GM21576 (cell line): Measurements from ENCODE around the gene ZNF534.
"Not testable (repeated sequence)": the region's sequence is repeated elsewhere in the genome, so short reads cannot be mapped to it uniquely, and the experiment has no call there.

Experiments used
- ATAC-seq: cut with Tn5 transposase; IDR thresholded peaks from one replicate; pipeline ENCODE4 v1.9.1; 2021; ENCODE audit warnings: mild to moderate bottlenecking, moderate library complexity; ENCODE audit not compliant: unreplicated experiment

The ZNF534 gene

DNA sequence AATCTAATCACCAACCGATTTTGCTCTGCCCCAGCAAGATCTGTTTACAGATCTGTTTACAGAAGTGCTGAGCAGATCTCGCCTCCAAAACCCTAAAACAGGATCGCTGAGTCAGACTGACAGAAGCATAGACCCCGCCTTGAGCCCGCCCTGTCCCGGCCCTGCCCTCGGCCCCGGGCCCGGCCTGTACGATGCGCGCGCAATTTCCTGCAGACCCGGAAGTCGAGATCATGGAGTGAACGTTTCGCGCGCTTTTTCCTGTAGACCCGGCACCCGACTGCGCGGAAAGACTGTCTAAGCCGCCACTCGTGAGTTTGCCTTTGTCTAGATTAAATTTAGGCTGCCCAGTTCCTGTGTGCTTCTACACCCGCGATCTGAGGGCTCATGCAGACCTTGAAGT, at the start of gene ZNF534:
Gene ZNF534, plus strand, starts transcription at position 212 of the 400 bp plus-strand sequence. CDS start 2,327 bp downstream, outside the sequence.
- no peak for ATAC-seq

DNA sequence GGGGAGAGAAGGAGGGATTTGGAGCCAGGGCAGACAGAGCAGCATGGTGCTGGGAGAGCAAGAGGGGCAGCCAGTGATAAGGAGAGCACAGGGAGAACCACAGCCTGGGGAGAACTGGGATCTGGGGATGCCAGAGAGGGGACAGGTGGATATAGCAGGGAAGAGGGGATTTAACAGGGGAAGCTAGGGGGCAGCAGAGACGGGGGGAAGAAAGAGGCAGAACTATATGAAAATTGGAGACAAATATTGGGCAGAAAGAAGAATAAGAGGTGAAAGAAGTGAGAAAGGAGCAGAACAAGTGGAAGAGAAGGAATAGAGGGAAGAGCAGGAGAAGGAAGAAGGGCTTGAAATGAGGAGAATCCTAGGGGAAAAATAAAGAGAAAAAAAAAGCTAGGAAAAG, 37.8 kb upstream of the ZNF534 start:
- no peak for ATAC-seq

DNA sequence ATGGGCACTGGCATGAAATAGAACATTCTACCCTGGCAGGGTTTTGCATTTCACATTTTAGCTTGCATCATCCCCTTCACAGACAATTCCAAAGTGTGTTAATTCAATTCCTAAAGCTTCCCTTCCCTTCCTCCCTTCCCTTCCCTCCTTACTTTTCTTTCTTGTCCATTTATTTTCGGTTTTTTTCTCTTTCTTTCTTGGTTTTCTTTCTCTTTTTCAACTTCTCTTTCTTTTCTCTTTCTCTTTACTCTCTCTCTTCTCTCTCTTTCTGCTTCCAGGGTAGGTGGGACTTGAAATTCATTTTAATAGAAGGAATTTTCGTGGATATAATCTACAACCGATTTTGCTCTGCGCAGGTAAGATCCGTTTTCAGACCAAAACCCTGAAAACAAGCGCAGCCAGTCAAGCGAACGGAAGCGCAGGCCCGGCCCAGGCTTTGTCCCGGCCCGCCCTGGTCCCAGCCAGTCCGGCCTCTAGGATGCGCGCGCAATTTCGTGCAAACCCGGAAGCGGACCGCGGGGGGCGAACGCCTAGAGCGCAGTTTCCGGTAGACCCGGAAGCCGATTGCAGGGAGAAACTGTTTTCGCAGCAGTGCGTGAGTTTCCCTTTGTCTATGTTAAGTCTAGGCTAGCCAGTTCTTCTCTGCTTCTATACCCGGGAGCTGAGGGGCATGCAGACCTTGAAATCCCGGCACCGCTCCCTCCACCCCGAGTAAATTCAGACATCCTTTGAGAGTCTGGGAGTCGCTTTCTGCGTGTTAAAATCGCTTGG, 31.5 kb upstream of the ZNF534 start, which contains the start of gene ZNF528:
Gene ZNF528, plus strand, starts transcription at position 540 of the 771 bp plus-strand sequence. CDS start 4,165 bp downstream, outside the sequence.
- ATAC-seq: peak; percentile 66

DNA sequence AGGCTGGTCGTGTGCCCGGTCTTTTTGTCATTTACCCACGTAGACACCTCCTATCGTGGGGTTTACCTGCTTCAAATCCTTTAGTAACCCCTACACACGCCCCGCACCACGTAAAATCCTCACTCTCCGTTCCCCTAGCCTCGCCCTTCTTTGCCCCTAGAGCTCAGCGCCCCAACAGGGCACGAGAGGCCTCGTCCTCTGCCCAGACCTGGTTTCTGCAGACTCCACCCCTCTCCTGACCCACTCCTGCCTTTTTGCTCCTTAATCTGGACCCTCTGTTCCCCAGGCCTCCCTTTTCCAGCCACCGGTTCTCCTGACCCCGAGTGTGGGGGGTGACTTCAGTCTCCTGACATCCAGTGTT, 30.9 kb upstream of the ZNF534 start:
- ATAC-seq: peak; percentile 26

DNA sequence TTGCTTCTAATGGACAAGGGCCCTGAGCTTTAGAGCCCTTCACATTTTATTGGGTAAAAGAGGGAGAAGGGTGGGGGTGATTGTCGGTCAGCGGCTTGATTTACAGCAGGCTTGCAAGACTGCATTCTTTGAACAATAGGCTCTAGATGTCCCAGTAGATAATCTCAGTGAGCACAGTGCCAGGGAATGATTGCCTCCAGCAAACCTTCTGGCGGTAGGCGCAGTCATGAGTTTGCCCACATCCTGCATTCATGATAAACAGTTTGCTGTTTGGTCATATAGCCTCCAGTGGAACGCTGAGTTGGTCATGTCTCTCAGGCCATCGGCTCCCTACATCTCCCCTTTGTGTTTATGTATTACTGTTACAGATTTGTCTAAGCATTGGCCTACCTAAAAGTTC, 18.7 kb upstream of the ZNF534 start:
- no peak for ATAC-seq

DNA sequence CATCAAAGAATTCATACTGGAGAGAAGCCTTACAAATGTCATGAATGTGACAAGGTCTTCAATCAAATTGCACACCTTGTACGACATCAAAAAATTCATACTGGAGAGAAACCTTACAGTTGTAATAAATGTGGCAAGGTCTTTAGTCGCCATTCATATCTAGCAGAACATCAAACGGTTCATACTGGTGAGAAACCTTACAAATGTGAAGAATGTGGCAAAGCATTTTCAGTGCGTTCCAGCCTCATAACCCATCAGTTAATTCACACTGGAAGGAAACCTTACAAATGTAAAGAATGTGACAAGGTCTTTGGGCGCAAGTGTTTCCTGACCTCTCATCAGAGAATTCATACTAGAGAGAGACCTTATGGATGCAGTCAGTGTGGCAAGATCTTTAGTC, 13.2 kb upstream of the ZNF534 start:
- ATAC-seq: no peak

DNA sequence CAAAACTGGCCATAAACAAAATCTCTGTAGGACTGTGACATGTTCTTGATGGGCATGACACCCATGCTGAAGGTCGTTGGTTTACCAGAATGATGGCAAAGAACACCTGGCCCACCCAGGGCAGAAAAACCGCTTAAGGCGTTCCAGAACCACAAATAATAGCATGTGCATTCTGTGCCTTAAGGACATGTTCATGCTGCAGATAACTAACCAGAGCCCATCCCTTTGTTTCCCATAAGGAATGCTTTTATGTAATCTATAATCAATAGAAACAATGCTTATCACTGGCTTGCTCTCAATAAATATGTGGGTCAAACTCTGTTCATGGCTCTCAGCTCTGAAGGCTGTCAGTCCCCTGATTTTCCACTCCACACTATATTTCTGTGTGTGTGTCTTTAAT, 13.2 kb downstream of the ZNF534 start:
- ATAC-seq: no peak

DNA sequence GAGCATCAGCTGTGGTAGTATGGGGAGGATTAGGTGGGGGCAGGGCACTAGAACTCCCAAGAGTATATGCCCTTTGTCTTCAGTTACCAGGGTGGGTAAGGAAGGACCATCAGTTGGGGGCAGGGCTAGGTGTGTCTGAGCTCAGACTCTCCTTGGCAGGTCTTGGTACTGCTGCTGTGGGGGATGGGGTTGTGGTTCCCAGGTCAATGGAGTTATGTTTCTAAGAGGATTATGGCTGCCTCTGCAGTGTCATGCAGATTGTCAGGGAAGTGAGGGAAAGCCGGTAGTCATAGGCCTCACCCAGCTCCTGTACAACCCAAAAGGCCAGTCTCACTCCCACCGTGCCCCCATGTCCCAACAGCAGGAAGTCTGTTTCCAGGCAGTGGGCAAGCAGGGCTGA, 15.6 kb downstream of the ZNF534 start:
- no peak for ATAC-seq

DNA sequence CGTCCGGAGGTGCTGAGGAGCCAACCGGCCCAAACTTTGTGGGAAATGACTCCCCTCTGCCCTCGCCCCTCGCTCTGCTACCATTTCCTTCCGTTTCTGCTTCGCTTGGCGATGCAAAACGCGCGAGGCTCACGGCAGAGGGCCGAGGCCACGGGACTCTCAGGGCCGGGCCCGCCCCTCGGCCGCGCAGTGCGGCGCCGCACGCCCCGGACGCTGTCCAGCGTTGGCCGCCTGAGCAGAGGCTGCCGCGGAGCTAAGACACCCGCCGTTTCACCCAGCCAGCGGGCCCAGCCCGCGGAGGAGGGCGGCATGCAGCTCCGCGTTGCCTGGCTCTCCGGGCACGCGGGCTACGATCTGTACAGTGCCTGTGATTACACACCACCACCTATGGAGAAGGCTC, 22.3 kb downstream of the ZNF534 start:
- no peak for ATAC-seq

DNA sequence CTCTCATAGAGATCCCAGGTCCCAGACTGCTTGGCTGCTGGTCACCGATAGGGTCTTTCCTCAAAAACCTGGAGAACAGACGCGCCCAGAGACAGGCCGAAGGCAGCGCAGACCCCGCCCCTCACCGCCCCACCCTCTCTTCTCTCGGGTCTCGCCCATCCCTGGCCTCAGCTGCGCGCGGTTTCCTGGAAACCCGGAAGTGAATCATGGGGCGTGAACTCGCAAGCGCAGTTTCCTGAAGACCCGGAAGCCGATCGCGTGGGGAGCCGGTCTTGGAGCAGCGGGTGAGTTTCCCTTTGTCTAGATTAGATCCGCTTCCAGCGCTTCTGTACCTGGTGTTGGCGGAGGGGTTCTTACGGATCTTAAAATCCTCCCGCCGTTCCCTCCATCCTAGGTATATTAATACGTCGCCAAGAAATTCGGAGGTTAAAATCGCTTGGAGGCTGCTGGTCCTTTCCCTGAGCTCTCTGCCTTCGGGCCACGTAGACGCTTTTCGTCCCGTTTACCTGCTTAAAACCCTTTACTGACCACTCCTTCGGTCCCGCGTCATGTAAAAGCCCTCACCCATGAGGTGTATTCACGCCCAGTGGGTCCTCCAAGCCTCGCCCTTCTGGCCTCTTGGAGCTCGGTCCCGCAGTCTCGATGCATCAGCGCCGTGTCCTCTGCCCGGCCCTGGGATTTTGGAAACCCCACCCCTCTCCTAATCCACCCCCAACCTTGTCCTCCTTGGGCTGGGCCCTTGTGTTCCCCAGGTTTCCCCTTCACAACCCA, 24.6 kb downstream of the ZNF534 start, which contains the start of gene ZNF578:
Gene ZNF578, plus strand, starts transcription at position 230 of the 771 bp plus-strand sequence. CDS start 48,293 bp downstream, outside the sequence.
- ATAC-seq: no peak

DNA sequence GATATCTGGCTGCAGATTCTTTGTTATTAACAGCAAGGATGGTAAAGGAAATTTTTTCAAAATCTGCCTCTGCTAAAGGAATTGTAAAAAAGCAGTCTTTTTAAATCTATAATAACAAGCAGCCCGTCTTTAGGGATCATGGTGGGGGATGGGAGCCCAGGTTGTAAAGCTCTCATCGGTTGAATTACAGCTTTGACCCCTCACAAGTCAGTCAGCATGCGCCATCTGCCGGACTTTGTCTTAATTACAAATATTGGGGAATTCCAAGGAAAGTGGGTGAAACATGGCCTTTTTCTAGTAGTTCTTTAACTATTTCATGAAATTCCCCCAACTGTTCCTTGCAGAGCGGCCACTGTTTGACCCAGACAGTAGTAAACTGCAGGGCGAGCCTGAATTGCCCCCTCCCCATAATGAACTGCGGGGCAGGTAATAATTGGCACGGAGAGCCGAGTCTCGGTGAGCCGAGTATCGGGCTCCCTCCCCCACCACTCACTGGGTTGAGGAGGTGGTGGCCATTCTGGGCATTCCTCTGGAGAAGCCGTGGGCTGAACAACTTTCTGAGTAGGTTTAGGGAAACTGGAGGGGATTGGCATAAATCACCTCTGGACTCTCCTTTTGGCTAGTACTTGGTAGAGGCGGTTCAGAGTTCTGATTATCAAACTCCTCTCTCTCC, 36.0 kb downstream of the ZNF534 start:
- no peak for ATAC-seq

DNA sequence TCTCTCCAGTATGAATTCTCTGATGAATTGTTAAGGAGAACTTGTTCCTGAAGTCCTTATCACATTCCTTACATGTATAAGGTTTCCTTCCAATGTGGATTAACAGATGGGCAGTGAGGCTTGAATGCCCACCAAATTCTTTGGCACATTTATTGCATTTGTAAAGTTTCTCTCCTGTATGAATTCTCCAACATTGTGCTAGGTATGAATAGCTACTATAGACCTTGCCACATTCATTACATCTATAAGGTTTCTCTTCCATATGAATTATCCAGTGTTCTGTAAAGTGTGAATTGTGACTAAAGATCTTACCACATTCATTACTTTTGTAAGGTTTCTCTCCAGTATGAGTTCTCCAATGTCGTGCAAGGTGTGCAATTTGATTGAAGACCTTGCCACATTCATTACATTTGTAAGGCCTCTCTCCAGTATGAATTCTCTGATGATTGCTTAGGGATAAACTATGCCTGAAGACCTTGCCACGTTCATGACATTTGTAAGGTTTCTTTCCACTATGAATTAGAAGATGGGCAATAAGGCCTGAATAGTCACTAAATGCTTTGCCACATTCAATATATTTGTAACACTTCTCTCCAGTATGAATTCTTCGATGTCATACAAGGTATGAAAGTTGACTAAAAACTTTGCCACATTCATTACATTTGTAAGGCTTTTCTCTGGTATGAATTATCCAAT, 44.9 kb downstream of the ZNF534 start:
- no peak for ATAC-seq

DNA sequence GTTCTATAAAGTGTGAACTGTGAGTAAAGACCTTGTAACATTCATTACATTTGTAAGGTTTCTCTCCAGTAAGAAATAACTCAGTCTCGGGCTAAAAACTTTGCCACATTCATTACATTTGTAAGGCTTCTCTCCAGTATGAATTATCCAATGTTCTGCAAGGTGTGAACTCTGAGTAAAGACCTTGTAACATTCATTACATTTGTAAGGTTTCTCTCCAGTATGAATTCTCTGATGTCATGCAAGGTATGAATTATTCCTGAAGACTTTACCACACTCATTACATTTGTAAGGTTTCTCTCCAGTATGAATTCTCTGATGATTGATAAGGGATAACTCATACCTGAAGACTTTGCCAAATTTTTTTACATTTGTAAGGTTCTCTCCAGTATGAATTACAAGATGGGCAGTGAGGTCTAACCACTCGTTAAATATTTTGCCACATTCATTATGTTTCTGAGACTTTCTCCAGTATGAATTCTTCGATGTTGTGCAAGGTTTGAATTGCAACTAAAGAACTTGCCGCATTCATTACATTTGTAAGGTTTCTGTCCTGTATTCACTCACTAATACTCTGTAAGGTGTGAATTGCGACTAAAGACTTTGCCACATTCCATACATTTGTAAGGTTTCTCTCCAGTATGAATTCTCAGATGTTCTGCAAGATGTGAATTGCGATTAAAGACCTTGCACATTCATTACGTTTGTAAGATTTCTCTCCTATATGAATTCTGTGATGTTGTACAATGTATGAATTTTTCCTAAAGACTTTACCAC, 45.6 kb downstream of the ZNF534 start:
- ATAC-seq: no peak

DNA sequence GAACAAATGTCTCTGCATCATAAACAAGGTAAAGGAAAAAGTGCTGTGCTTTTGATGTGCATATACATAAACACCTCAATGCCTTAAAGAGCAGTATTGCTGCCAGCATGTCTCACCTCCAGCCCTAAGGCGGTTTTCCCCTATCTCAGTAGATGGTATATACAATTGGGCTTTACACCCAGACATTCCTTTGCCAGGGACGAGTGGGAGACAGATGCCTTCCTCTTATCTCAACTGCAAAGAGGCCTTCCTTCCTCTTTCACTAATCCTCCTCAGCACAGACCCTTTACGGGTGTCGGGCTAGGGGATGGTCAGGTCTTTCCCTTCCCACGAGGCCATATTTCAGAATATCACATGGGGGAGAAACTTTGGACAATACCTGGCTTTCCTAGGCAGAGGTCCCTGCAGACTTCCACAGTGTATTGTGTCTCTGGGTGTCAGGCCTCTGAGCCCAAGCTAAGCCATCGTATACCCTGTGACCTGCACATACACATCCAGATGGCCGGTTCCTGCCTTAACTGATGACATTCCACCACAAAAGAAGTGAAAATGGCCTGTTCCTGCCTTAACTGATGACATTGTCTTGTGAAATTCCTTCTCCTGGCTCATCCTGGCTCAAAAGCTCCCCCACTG, 55.3 kb downstream of the ZNF534 start:
- ATAC-seq: not testable (repeated sequence)

DNA sequence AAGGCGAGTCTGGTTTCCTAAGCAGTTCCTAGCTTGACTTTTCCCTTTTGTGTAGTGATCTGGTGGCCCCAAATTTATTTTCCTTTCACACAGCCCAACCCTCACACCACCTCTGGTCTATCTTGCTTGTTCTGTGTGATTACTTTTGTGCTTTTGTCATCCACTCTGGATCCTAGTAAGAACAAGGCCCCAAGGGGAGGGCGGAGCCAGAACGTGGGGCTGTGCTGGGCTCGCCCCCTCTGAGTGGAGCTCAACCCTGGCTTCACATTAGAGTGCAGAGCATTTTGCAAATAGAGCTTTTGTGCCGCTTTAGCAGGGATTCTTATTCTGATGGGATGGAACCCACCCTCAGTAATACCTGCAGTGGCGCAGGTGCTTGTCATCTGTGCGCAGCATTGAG, 56.1 kb downstream of the ZNF534 start:
- ATAC-seq: not testable (repeated sequence)

DNA sequence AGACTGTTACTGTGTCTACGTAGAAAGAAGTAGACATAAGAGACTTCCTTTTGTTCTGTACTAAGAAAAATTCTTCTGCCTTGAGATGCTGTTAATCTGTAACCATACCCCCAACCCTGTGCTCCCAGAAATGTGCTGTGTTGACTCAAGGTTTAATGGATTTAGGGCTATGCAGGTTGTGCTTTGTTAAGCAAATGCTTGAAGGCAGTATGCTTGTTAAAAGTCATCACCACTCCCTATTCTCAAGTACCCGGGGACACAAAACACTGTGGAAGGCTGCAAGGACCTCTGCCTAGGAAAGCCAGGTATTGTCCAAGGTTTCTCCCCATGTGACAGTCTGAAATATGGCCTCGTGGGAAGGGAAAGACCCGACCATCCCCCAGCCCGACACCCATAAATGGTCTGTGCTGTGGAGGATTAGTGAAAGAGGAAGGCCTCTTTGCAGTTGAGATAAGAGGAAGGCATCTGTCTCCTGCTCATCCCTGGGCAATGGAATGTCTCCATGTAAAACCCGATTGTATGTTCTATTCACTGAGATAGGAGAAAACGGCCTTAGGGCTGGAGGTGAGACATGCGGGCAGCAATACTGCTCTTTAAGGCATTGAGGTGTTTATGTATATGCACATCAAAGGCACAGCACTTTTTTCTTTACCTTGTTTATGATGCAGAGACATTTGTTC, 56.8 kb downstream of the ZNF534 start:
- not testable (repeated sequence) for ATAC-seq

DNA sequence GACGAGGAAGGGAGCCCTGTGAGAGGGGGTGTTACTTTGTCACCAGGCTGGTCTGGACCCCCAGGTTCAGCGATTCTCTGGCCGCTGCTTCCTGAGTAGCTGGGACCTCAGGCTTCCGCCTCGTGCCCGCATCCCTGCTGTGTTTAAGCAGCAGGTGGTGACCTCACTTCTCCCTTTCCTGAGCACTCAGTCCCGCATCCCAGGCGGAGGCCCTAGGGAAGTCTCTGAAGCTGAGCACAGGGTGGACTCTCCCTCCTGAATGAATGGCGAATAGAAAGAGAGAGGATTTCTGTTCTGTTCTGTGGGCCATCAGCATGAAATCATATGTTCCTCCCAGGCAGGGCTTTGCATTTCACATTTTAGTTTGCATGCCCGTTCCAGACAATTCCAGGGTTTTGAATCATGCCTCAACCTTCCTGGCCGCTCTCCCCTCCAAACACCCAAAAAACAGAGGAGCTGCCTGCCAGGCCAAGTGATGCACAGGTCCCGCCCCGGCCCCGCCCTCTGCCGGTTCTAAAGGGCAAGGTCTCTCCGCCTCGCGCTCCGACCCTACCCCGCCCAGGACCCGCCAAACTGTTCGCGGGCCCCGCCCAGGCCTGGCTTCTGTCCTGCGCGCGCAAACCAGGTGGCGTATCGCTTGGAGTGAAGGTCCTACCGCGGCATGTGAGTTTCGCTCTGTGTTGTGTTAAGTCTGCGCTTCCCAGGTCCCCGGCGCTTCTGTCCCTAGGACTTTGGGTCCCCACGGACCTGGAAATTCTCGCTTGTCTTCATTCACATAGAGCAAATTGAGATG, 63.4 kb downstream of the ZNF534 start:
- ATAC-seq: no peak

DNA sequence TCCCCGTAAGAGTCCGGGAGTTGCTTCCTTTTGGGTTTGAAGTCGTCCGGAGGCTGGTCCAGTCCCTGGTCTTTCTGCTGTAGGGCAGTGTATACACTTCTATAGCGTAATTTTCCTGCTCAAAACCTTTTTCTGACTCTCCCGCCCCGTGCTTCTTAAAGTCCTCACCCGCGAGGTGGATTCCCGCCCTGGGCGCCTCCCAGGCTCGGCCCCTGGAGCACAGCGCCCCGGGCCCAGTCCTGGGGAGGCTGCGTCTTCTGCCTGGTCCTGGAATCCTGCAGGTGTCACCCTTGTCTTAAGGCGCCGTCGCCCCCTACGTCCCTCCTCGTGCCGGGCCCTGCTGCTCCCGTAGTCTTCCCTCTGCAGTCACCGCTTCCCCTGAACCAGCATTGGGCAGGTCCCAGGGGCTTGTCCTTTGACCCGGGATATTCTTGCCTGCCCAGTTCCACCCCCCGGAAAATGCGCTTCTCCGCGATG, 64.1 kb downstream of the ZNF534 start:
- ATAC-seq: no peak
